GM12865 (cell line): ENCODE results near the gene ARFGEF2.
"Not testable (repeated sequence)": the region's sequence is repeated elsewhere in the genome, so short reads cannot be mapped to it uniquely, and the experiment has no call there.

ENCODE experiments used
- DNase-seq: peaks from one replicate; pipeline ENCODE4 v3.0.0; 2010; ENCODE audit warnings: low read depth
- H3K4me3 ChIP-seq: 2 replicates; pipeline ENCODE4 v1.5.1; 2011; ENCODE audit warnings: mild to moderate bottlenecking, low read depth, low read length, control low read depth
- TF ChIP-seq, protein P1 (sequence below): IDR thresholded peaks from 2 replicates; pipeline ENCODE4 v1.5.1; 2011; ENCODE audit warnings: low read length, control low read depth, low read depth, inconsistent platforms; ENCODE audit not compliant: insufficient read depth; ENCODE audit errors: missing control alignments

The ARFGEF2 gene

GRCh38 chr20:49074521-49074920 lies 153.0 kb downstream of the ARFGEF2 start:
- no peak for DNase-seq
- H3K4me3 ChIP-seq = no peak overlapping the region
- TF ChIP-seq, protein P1, sequence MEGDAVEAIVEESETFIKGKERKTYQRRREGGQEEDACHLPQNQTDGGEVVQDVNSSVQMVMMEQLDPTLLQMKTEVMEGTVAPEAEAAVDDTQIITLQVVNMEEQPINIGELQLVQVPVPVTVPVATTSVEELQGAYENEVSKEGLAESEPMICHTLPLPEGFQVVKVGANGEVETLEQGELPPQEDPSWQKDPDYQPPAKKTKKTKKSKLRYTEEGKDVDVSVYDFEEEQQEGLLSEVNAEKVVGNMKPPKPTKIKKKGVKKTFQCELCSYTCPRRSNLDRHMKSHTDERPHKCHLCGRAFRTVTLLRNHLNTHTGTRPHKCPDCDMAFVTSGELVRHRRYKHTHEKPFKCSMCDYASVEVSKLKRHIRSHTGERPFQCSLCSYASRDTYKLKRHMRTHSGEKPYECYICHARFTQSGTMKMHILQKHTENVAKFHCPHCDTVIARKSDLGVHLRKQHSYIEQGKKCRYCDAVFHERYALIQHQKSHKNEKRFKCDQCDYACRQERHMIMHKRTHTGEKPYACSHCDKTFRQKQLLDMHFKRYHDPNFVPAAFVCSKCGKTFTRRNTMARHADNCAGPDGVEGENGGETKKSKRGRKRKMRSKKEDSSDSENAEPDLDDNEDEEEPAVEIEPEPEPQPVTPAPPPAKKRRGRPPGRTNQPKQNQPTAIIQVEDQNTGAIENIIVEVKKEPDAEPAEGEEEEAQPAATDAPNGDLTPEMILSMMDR = no peak

DNA sequence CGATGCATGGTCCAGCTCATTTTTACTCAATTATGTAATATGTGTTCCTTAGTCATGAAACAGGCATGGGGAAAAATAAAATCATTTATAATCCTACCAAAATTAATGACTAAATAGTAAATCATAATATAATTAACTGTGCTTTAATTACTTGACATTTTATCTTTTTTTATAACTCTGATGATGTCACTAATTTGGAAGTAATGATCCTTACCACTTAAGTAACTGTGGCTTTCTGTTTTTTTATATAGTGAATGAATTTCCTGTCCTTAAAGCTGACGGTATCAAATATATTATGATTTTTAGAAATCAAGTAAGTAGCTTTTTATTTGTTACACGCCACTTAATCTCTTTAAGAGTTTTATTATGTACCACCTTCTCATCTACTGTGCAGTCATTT lies 156.8 kb downstream of the ARFGEF2 start:
- no peak for DNase-seq
- no peak overlapping the region for H3K4me3 ChIP-seq
- TF ChIP-seq, protein P1 = no peak

GRCh38 chr20:49082295-49082694 lies 160.8 kb downstream of the ARFGEF2 start:
- not testable (repeated sequence) for H3K4me3 ChIP-seq, DNase-seq
